Fibroblast of lung (primary cell): ENCODE measurements around the gene ZNF664. TPM values are rescaled to one million over a fixed set of nuclear protein-coding genes. Genes with fewer than 3 reads are reported as not detected.
A peak's percentile ranks its signal among the peaks of the same experiment; 100 is the strongest.

Experiments
- DNase-seq, 2 donors: peaks; one replicate each; pipeline versions ENCODE4 v3.0.0 to v3.0.0-alpha.2; 2010; ENCODE audit warnings: low read depth in 2 of 2
- H2AFZ ChIP-seq: 2 replicates; pipeline ENCODE4 v1.5.1; 2012; ENCODE audit warnings: low read length, control low read depth, inconsistent platforms
- H3K27ac ChIP-seq: 2 replicates; pipeline ENCODE4 v1.5.1; 2011; ENCODE audit warnings: low read length, control low read depth; ENCODE audit not compliant: insufficient read depth
- H3K27me3 ChIP-seq: 2 replicates; pipeline ENCODE4 v1.5.1; 2011; ENCODE audit warnings: mild to moderate bottlenecking, low read length; ENCODE audit not compliant: control insufficient read depth, insufficient read depth
- H3K36me3 ChIP-seq: 2 replicates; pipeline ENCODE4 v1.5.1; 2011; ENCODE audit warnings: low read length; ENCODE audit not compliant: control insufficient read depth, insufficient read depth
- H3K4me1 ChIP-seq: 2 replicates; pipeline ENCODE4 v1.5.1; 2011; ENCODE audit warnings: low read length; ENCODE audit not compliant: control insufficient read depth, insufficient read depth; ENCODE audit errors: extremely low read depth
- H3K4me2 ChIP-seq: 2 replicates; pipeline ENCODE4 v1.5.1; 2011; ENCODE audit warnings: low read length, control low read depth; ENCODE audit not compliant: insufficient read depth; ENCODE audit errors: extremely low read depth
- H3K4me3 ChIP-seq, 4 experiments: fragments of 200-600 bp in 1 of 4; sonication (generic) in 1 of 4; replicated peaks in 1 of 4; 2 replicates each; pipeline ENCODE4 v1.5.1; 2011 to 2016; ENCODE audit warnings: low read length in 4 of 4, low read depth in 3 of 4, mild to moderate bottlenecking in 3 of 4, control low read depth in 2 of 4, inconsistent platforms in 1 of 4, mixed read lengths in 1 of 4; ENCODE audit not compliant: insufficient read depth in 1 of 4; ENCODE audit errors: control extremely low read depth in 1 of 4
- H3K79me2 ChIP-seq: 2 replicates; pipeline ENCODE4 v1.5.1; 2012; ENCODE audit warnings: mild to moderate bottlenecking, low read length, inconsistent platforms; ENCODE audit not compliant: control insufficient read depth, insufficient read depth
- H3K9ac ChIP-seq: 2 replicates; pipeline ENCODE4 v1.5.1; 2011; ENCODE audit warnings: mild to moderate bottlenecking, low read length, control low read depth; ENCODE audit not compliant: insufficient read depth
- H3K9me3 ChIP-seq: 2 replicates; pipeline ENCODE4 v1.5.1; 2012; ENCODE audit warnings: low read depth, low read length; ENCODE audit not compliant: control insufficient read depth, insufficient read depth
- H4K20me1 ChIP-seq: 2 replicates; pipeline ENCODE4 v1.5.1; 2011; ENCODE audit warnings: low read length; ENCODE audit not compliant: control insufficient read depth, insufficient read depth; ENCODE audit errors: extremely low read depth
- EZH2 ChIP-seq: IDR thresholded peaks from 2 replicates; pipeline ENCODE4 v1.5.1; 2012; ENCODE audit warnings: low read length, control low read depth, mild to moderate bottlenecking; ENCODE audit errors: missing control alignments
- polyA plus RNA-seq, 2 donors: library from polyadenylated mRNA; depleted of rRNA in 1 of 2; stranded (reverse) in 1 of 2; unstranded in 1 of 2; fragments of >200 nt; gene quantifications; 2 replicates each; pipeline ENCODE4 v1.2.1, GENCODE V29; 2011 to 2012; ENCODE audit warnings: missing spikeins in 1 of 2
- total RNA-seq: library from RNA; depleted of rRNA; stranded (reverse); fragments of >200 nt; gene quantifications from 2 replicates; pipeline ENCODE4 v1.2.1, GENCODE V29; 2014
- TF ChIP-seq, protein P1 (sequence below), 2 donors: IDR thresholded peaks in 1 of 2; conservative IDR thresholded peaks in 1 of 2; 1 replicate in 1 of 2; 2 replicates in 1 of 2; pipeline ENCODE4 v1.5.1; 2011 to 2012; ENCODE audit warnings: low read length in 2 of 2, control low read depth in 1 of 2, inconsistent platforms in 1 of 2, low read depth in 1 of 2, mild to moderate bottlenecking in 1 of 2

ZNF664 gene
- total and polyA plus RNA-seq, 2 donors (not counting 1 experiment from before 2014, with no cell fraction given) = 43.9 to 55.1 TPM

DNA sequence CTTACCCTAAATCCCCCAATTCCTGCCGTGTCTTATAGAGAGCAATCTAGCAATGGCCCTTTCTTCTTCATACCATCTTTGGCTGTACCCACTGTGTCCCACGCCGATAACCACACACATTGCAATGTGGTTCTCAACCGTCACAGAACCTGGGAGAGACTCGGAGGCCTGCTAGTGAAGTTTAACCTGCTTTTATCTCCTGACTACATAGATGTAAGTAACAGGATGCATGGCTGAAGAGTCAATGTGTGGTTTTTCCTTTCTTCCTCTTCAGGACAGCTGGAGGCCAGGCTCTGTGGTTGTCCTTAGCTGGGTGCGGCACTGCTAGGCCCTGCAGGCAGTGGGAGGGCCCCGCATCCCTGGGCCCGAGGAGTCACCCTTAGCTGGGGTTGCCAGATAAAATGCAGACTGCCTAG, 51.3 kb downstream of the ZNF664 start:
- H3K4me3 ChIP-seq = no peak overlapping the region
- no peaks in the 10 kb centered on the region for H3K36me3 ChIP-seq
- no peak for TF ChIP-seq EZH2
- TF ChIP-seq, protein P1, sequence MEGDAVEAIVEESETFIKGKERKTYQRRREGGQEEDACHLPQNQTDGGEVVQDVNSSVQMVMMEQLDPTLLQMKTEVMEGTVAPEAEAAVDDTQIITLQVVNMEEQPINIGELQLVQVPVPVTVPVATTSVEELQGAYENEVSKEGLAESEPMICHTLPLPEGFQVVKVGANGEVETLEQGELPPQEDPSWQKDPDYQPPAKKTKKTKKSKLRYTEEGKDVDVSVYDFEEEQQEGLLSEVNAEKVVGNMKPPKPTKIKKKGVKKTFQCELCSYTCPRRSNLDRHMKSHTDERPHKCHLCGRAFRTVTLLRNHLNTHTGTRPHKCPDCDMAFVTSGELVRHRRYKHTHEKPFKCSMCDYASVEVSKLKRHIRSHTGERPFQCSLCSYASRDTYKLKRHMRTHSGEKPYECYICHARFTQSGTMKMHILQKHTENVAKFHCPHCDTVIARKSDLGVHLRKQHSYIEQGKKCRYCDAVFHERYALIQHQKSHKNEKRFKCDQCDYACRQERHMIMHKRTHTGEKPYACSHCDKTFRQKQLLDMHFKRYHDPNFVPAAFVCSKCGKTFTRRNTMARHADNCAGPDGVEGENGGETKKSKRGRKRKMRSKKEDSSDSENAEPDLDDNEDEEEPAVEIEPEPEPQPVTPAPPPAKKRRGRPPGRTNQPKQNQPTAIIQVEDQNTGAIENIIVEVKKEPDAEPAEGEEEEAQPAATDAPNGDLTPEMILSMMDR (conservative IDR thresholded peaks at IDR 0.05 in 1 of 2, IDR thresholded peaks at IDR 0.05 in 1 of 2; ENCODE audit: low read depth in 1 of 2, low read length in 2 of 2) = no peak
- peaks cover 3% of the 10 kb centered on the region for H3K4me1 ChIP-seq
- no peak overlapping the region for H3K27ac ChIP-seq
- DNase-seq = peak in 1 of 2 donors; percentile 32
- H2AFZ ChIP-seq = no peak overlapping the region
- no peaks in the 10 kb centered on the region for H3K79me2 ChIP-seq
- no peak overlapping the region for H3K9ac ChIP-seq
- H3K4me2 ChIP-seq = no peak overlapping the region
- H3K27me3 ChIP-seq = no peaks in the 10 kb centered on the region
- H3K9me3 ChIP-seq = no peaks in the 10 kb centered on the region
- H4K20me1 ChIP-seq = no peaks in the 10 kb centered on the region

DNA sequence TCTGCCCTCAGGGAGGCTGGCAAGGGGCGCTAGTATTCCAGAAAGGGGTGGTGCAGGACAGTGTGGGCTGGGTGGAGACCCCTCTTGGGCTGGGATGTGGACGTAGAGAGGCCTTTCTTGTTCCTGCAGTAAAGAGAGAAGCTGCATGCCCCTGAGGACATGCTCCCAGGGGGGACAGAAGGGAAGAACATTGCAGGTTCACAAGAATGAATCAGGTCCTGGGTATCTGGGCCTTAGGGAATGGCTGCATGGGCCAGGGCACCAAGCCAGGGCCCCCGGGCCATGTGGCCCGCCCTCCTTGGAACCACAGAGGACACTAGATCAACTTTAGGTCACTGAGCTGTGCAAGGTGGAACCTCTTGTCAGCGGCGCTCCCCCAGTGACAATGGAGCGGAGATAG, 51.8 kb downstream of the ZNF664 start:
- Histone ChIP-seq H3K27ac (no peak overlapping the region), H3K9me3 (no peaks in the 10 kb centered on the region), H3K9ac (no peak overlapping the region), H3K4me3 (no peak overlapping the region), H3K79me2 (no peaks in the 10 kb centered on the region), H4K20me1 (no peaks in the 10 kb centered on the region), H3K4me1 (peaks cover 4% of the 10 kb centered on the region), H3K27me3 (no peaks in the 10 kb centered on the region), H2AFZ (no peak overlapping the region), H3K4me2 (no peak overlapping the region), H3K36me3 (no peaks in the 10 kb centered on the region)
- no peak for DNase-seq
- TF ChIP-seq EZH2 = no peak
- TF ChIP-seq, protein P1 (conservative IDR thresholded peaks at IDR 0.05 in 1 of 2, IDR thresholded peaks at IDR 0.05 in 1 of 2; ENCODE audit: low read depth in 1 of 2, low read length in 2 of 2) = no peak

GRCh38 chr12:124025661-124026060, 52.6 kb downstream of the ZNF664 start:
- DNase-seq = no peak
- no peak overlapping the region for H3K27ac ChIP-seq
- no peaks in the 10 kb centered on the region for H3K27me3 ChIP-seq
- H3K9ac ChIP-seq = no peak overlapping the region
- no peak overlapping the region for H2AFZ ChIP-seq
- no peak overlapping the region for H3K4me3 ChIP-seq
- no peaks in the 10 kb centered on the region for H3K9me3 ChIP-seq
- no peaks in the 10 kb centered on the region for H4K20me1 ChIP-seq
- H3K36me3 ChIP-seq = no peaks in the 10 kb centered on the region
- H3K4me2 ChIP-seq = no peak overlapping the region
- peaks cover 11% of the 10 kb centered on the region for H3K4me1 ChIP-seq
- H3K79me2 ChIP-seq = no peaks in the 10 kb centered on the region
- TF ChIP-seq, protein P1 (conservative IDR thresholded peaks at IDR 0.05 in 1 of 2, IDR thresholded peaks at IDR 0.05 in 1 of 2; ENCODE audit: low read depth in 1 of 2, low read length in 2 of 2) = no peak
- no peak for TF ChIP-seq EZH2
